Measurements from ENCODE around the gene PDCD6IP.
"Not testable (repeated sequence)": the region's sequence is repeated elsewhere in the genome, so short reads cannot be mapped to it uniquely, and the experiment has no call there.

The PDCD6IP gene

GRCh38 chr3:33848624-33849347 is 50.4 kb downstream of the PDCD6IP start:
- no peak for DNase-seq (ENCODE audit: low read depth in 2 of 2)

GRCh38 chr3:33850599-33850998 is 52.2 kb downstream of the PDCD6IP start:
- DNase-seq (ENCODE audit: low read depth in 2 of 2) = not testable (repeated sequence)

GRCh38 chr3:33855407-33855806 is 57.0 kb downstream of the PDCD6IP start:
- DNase-seq (ENCODE audit: low read depth in 2 of 2) = not testable (repeated sequence)

- no peak for DNase-seq (ENCODE audit: low read depth in 2 of 2)
Measured at GRCh38 chr3:33855884-33856546, 57.6 kb downstream of the PDCD6IP start.

GRCh38 chr3:33857701-33858100 is 59.3 kb downstream of the PDCD6IP start:
- DNase-seq (ENCODE audit: low read depth in 2 of 2) = not testable (repeated sequence)

GRCh38 chr3:33858131-33858530 is 59.7 kb downstream of the PDCD6IP start:
- no peak for DNase-seq (ENCODE audit: low read depth in 2 of 2)

GRCh38 chr3:33860373-33861050 is 62.1 kb downstream of the PDCD6IP start:
- DNase-seq (ENCODE audit: low read depth in 2 of 2) = no peak

GRCh38 chr3:33865133-33865532 is 66.7 kb downstream of the PDCD6IP start:
- no peak for DNase-seq (ENCODE audit: low read depth in 2 of 2)

GRCh38 chr3:33868309-33868708 is 69.9 kb downstream of the PDCD6IP start:
- no peak for DNase-seq (ENCODE audit: low read depth in 2 of 2)

GRCh38 chr3:33869977-33870376 is 71.5 kb downstream of the PDCD6IP start:
- DNase-seq (ENCODE audit: low read depth in 2 of 2) = no peak

GRCh38 chr3:33874815-33875214 is 76.4 kb downstream of the PDCD6IP start:
- DNase-seq (ENCODE audit: low read depth in 2 of 2) = no peak

GRCh38 chr3:33875680-33876079 is 77.2 kb downstream of the PDCD6IP start:
- no peak for DNase-seq (ENCODE audit: low read depth in 2 of 2)

GRCh38 chr3:33877187-33877586 is 78.8 kb downstream of the PDCD6IP start:
- DNase-seq (ENCODE audit: low read depth in 2 of 2) = no peak

- no peak for DNase-seq (ENCODE audit: low read depth in 2 of 2)
Measured at GRCh38 chr3:33879540-33879939, 81.1 kb downstream of the PDCD6IP start.

GRCh38 chr3:33881156-33882064 is 83.0 kb downstream of the PDCD6IP start:
- no peak for DNase-seq (ENCODE audit: low read depth in 2 of 2)

GRCh38 chr3:33882296-33882695 is 83.9 kb downstream of the PDCD6IP start:
- DNase-seq (ENCODE audit: low read depth in 2 of 2) = no peak

- DNase-seq (ENCODE audit: low read depth in 2 of 2) = peak in 1 of 2 donors; percentile 48
Measured at GRCh38 chr3:33883538-33883950, 85.1 kb downstream of the PDCD6IP start.

GRCh38 chr3:33883951-33884561 is 85.6 kb downstream of the PDCD6IP start:
- no peak for DNase-seq (ENCODE audit: low read depth in 2 of 2)

GRCh38 chr3:33884701-33885100 is 86.3 kb downstream of the PDCD6IP start:
- DNase-seq (ENCODE audit: low read depth in 2 of 2) = no peak

GRCh38 chr3:33885496-33885895 is 87.1 kb downstream of the PDCD6IP start:
- DNase-seq (ENCODE audit: low read depth in 2 of 2) = no peak

- DNase-seq (ENCODE audit: low read depth in 2 of 2) = no peak
Measured at GRCh38 chr3:33886015-33886414, 87.6 kb downstream of the PDCD6IP start.
